Activated B cell treated with CpG ODN at 0.5 μM for 24 hours (primary cell): ENCODE results near the gene ABCC12. TPM values are rescaled to one million over a fixed set of nuclear protein-coding genes. Genes with fewer than 3 reads are reported as not detected.

Experiments
- ATAC-seq: fragments of 200-7000 bp; cut with Tn5 transposase; one replicate; pipeline ENCODE4 v1.10.0; 2021; ENCODE audit warnings: low read depth, mild to moderate bottlenecking, moderate library complexity
- CTCF ChIA-PET: fragments of 350-600 bp; sonication (Branson Sonifier 250); formaldehyde crosslinking; loops from one replicate; lab custom pipeline; 2021; ENCODE audit warnings: antibody characterized with exemption; lab: Charles Lee
- POLR2A ChIA-PET: fragments of 350-600 bp; sonication (Branson Sonifier 250); formaldehyde crosslinking; loops from one replicate; lab custom pipeline; 2021; ENCODE audit warnings: antibody characterized with exemption; lab: Charles Lee
- DNase-seq: peaks from one replicate; pipeline ENCODE4 v3.0.0; 2022
- H3K27ac Mint-ChIP-seq: one replicate; pipeline ENCODE4 v1.8.0; 2020; ENCODE audit warnings: mixed read lengths
- H3K27me3 Mint-ChIP-seq: one replicate; pipeline ENCODE4 v1.8.0; 2021; ENCODE audit warnings: mixed read lengths
- H3K36me3 Mint-ChIP-seq: one replicate; pipeline ENCODE4 v1.8.0; 2021; ENCODE audit warnings: low read depth, mixed read lengths
- H3K4me1 Mint-ChIP-seq: one replicate; pipeline ENCODE4 v1.8.0; 2021; ENCODE audit warnings: mixed read lengths
- H3K4me3 Mint-ChIP-seq: one replicate; pipeline ENCODE4 v1.8.0; 2020; ENCODE audit warnings: mild to moderate bottlenecking, mixed read lengths
- H3K9me3 Mint-ChIP-seq: one replicate; pipeline ENCODE4 v1.8.0; 2020; ENCODE audit warnings: mixed read lengths
- intact Hi-C: fragments of 100-400 bp; cut with micrococcal nuclease; formaldehyde crosslinking; loops from one replicate; pipeline ENCODE4 v1.15.1; 2024
- total RNA-seq: library from RNA; stranded (reverse); gene quantifications from 2 replicates; pipeline ENCODE4 v1.2.3, GENCODE V29; 2022
- TF ChIP-seq, protein P1 (sequence below): fragments of 200-600 bp; IDR thresholded peaks from one replicate; pipeline ENCODE4 v1.8.0; 2022; ENCODE audit warnings: antibody characterized with exemption, mild to moderate bottlenecking

The ABCC12 gene
- total RNA-seq, 1 donor from 2014 or later: not detected

DNA sequence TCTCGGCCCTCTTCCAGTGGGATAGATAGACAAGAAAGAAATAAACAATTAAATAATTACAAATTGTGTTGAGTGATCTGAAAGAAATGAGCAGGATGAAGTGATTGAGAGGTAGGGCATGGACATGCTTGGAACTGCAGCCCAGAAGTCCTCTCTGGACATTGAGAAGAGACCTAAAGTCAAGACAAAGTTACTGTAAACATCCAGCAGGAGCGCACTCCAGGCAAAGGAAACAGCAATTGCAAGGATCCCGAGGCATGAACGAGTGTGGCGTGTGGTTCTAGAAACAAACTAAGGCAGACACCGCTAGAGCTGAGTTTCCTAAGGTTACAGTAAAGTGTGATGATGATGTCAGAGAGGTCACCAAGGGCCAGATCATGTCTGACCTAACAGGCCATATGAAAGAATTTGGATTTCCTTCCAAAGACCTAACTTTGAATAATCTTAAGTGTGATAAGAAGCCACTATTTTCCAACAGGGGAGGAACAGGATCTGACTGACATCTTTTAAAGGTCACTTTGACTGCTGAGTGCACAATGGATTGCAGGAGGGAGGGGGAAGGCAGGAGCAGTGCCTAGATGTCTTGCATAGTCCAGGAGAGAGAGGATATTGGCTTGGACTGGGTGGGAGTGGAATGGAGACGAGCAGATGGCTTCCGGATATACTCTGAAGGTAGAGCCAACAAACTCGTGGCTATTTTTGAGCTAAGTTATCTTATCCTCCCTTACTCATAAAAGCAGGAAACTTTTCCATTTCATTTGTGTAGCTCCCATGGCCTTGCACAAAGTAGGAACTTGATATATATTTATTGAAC, 19.0 kb downstream of the ABCC12 start:
- Mint-ChIP-seq H3K4me3 (no peak overlapping the region), H3K36me3 (no peaks in the 10 kb centered on the region)
- intact Hi-C loops: no loop called here

DNA sequence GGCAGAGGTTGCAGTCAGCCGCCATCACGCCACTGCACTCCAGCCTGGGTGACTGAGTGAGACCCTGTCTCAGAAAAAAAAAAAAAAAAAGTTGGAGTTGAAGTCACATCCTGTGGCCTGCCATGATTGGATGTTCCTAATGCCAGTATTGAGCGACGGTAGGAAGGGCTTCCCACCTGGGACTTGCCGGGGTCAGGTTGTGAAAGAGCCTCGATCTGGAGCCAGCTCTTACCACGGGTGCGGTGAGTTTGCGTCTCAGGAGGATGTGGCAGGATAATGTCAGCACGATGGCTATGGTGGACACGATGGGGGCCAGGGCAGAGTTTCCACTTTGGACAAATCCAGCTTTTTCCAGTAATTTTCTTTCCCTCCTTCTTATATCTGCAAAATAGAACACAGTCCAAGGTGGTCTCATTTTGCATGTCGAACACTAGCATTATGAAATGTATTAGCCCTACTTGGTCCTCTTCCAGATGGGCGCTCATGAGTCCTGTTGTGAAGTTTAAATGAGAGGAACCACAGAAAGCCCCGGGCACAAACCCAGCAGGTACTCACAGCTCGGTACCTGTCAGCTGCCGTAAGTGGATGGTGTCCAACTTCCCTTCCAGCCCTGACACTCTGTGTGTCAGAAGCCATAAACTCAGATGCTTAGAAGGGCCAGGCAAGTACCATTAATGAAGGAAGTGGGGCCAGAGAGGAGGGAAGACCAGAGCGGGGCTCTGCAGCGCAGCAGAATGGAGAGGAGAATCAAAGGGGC, 22.2 kb downstream of the ABCC12 start:
- no peaks in the 10 kb centered on the region for H3K36me3 Mint-ChIP-seq
- no peak overlapping the region for H3K27ac Mint-ChIP-seq
- intact Hi-C loops: no loop called here
- TF ChIP-seq, protein P1, sequence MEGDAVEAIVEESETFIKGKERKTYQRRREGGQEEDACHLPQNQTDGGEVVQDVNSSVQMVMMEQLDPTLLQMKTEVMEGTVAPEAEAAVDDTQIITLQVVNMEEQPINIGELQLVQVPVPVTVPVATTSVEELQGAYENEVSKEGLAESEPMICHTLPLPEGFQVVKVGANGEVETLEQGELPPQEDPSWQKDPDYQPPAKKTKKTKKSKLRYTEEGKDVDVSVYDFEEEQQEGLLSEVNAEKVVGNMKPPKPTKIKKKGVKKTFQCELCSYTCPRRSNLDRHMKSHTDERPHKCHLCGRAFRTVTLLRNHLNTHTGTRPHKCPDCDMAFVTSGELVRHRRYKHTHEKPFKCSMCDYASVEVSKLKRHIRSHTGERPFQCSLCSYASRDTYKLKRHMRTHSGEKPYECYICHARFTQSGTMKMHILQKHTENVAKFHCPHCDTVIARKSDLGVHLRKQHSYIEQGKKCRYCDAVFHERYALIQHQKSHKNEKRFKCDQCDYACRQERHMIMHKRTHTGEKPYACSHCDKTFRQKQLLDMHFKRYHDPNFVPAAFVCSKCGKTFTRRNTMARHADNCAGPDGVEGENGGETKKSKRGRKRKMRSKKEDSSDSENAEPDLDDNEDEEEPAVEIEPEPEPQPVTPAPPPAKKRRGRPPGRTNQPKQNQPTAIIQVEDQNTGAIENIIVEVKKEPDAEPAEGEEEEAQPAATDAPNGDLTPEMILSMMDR: no peak
- ATAC-seq (no peak), DNase-seq (no peak)
- ChIA-PET POLR2A (interaction anchor here (0.6 kb wide), 1 partner anchor 13 kb away, joined by 3 read pairs; no protein-coding TSS in a partner anchor), CTCF (no interaction called here)
- H3K4me1 Mint-ChIP-seq: no peaks in the 10 kb centered on the region
- H3K27me3 Mint-ChIP-seq: peaks cover 2% of the 10 kb centered on the region
- H3K9me3 Mint-ChIP-seq: no peaks in the 10 kb centered on the region
- H3K4me3 Mint-ChIP-seq: no peak overlapping the region

More for the DNA sequence above, 19.0 kb downstream of the ABCC12 start:
- POLR2A ChIA-PET: no interaction called here
- no peak for DNase-seq
- ATAC-seq: no peak
- Mint-ChIP-seq H3K4me1 (no peaks in the 10 kb centered on the region), H3K27me3 (peaks cover 2% of the 10 kb centered on the region), H3K27ac (no peak overlapping the region), H3K9me3 (no peaks in the 10 kb centered on the region)
- TF ChIP-seq, protein P1: no peak
- CTCF ChIA-PET: interaction anchor here (1.5 kb wide), 1 partner anchor 28 kb away, joined by 6 read pairs; no protein-coding TSS in a partner anchor

DNA sequence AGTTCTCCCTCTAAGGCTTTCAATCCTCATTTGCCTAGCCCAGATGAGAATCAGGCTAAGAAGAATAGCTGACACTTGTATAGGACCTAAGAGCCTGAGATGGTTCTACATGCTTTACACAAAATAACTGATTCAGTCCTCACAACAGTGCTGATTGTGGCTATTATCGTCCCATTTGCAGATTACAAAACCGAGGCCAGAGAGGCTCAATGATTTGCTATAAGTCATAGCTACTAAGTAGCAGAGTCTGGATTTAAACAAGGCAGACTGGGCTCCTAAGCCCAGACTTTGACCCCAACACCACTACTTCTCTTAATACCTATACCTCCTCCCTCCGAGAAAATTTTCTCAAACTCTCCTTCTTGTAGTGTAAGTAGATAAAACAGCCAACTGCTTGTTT, 23.1 kb downstream of the ABCC12 start:
- DNase-seq (no peak), ATAC-seq (no peak)
- TF ChIP-seq, protein P1: no peak
- Mint-ChIP-seq H3K9me3 (no peaks in the 10 kb centered on the region), H3K4me1 (no peaks in the 10 kb centered on the region), H3K27me3 (peaks cover 2% of the 10 kb centered on the region), H3K27ac (no peak overlapping the region), H3K36me3 (no peaks in the 10 kb centered on the region), H3K4me3 (no peak overlapping the region)
- CTCF ChIA-PET: no interaction called here
- intact Hi-C loops: no loop called here
- POLR2A ChIA-PET: no interaction called here

DNA sequence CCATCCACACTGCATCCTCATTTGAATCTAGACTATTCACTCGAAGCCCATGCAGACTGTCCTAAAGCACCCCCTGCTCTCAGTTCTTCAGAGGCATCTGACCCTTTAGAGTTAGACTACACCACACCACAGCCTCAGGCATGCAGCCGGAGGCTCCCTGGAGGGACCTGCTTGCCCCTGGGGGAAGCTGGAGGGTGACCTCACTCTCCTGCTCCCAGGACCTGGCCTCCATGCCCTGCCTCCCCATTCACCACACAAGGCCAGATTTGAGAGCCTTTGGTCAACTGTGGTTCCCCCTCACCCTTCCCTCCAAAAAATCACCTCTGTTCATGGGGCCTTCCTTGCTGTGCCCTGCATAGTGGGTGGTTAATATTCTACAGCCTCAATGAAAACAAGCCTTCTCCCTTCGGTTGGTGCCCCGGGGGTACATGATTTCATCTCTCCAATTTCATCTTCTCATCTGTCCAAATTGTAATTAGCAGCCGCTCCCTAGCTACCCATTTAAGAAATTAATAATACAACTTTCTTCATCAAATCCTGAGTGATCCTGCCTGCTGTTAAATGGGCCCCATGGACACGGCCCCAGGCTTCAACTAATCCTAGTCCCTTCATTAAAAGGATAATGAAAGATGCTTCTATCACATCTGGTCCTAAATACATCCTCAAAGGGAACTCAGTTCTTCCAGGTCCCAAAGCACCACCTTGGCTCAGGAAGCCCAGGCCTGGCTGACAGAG, 24.4 kb downstream of the ABCC12 start:
- ATAC-seq (no peak), DNase-seq (no peak)
- Mint-ChIP-seq H3K9me3 (no peaks in the 10 kb centered on the region), H3K27ac (no peak overlapping the region), H3K4me1 (no peaks in the 10 kb centered on the region), H3K4me3 (no peak overlapping the region), H3K36me3 (no peaks in the 10 kb centered on the region), H3K27me3 (peaks cover 2% of the 10 kb centered on the region)
- ChIA-PET CTCF (no interaction called here), POLR2A (no interaction called here)
- TF ChIP-seq, protein P1: no peak
- intact Hi-C loops: no loop called here
